Hepatocyte (in vitro differentiated cells): ENCODE results near the gene PTPN3. TPM values are rescaled to one million over a fixed set of nuclear protein-coding genes. Genes with fewer than 3 reads are reported as not detected.

Experiments used
- DNase-seq: peaks from one replicate; pipeline ENCODE4 v3.0.0-alpha.2; 2016; ENCODE audit warnings: low spot score
- H2AFZ ChIP-seq: fragments of 200-600 bp; sonication (generic); 2 replicates; pipeline ENCODE4 v1.6.0; 2016; ENCODE audit warnings: antibody characterized with exemption, mild to moderate bottlenecking
- H3K27ac ChIP-seq: fragments of 200-600 bp; sonication (generic); 2 replicates; pipeline ENCODE4 v1.5.1; 2016; ENCODE audit warnings: mild to moderate bottlenecking
- H3K27me3 ChIP-seq: fragments of 200-600 bp; sonication (generic); 2 replicates; pipeline ENCODE4 v1.6.1; 2016
- H3K36me3 ChIP-seq: fragments of 200-600 bp; sonication (generic); replicated peaks from 2 replicates; pipeline ENCODE4 v1.5.1; 2016; ENCODE audit warnings: low read depth; ENCODE audit not compliant: insufficient read depth
- H3K4me1 ChIP-seq: fragments of 200-600 bp; sonication (generic); 2 replicates; pipeline ENCODE4 v1.5.1; 2016; ENCODE audit warnings: mild to moderate bottlenecking, moderate library complexity; ENCODE audit not compliant: insufficient read depth
- H3K4me2 ChIP-seq: fragments of 200-600 bp; sonication (generic); 2 replicates; pipeline ENCODE4 v1.6.0; 2016
- H3K4me3 ChIP-seq: fragments of 200-600 bp; sonication (generic); 2 replicates; pipeline ENCODE4 v1.5.1; 2016; ENCODE audit warnings: mild to moderate bottlenecking
- H3K79me2 ChIP-seq: fragments of 200-600 bp; sonication (generic); 2 replicates; pipeline ENCODE4 v1.6.0; 2017; ENCODE audit warnings: mild to moderate bottlenecking
- H3K9me2 ChIP-seq: fragments of 200-600 bp; sonication (generic); replicated peaks from 2 replicates; pipeline ENCODE4 v1.6.0; 2017; ENCODE audit warnings: mild to moderate bottlenecking; ENCODE audit not compliant: insufficient read depth
- H3K9me3 ChIP-seq: fragments of 200-600 bp; sonication (generic); 2 replicates; pipeline ENCODE4 v1.5.1; 2016; ENCODE audit warnings: low read depth, mild to moderate bottlenecking
- H4K20me1 ChIP-seq: fragments of 200-600 bp; sonication (generic); 2 replicates; pipeline ENCODE4 v1.6.0; 2016; ENCODE audit warnings: mild to moderate bottlenecking; ENCODE audit not compliant: insufficient read depth, poor library complexity, severe bottlenecking
- EZH2 ChIP-seq: fragments of 200-600 bp; sonication (generic); IDR thresholded peaks from 2 replicates; pipeline ENCODE4 v1.6.1; 2016; ENCODE audit warnings: antibody characterized with exemption, mild to moderate bottlenecking, borderline replicate concordance
- EZH2phosphoT487 ChIP-seq: fragments of 200-600 bp; sonication (generic); IDR thresholded peaks from one replicate; pipeline ENCODE4 v1.6.1; 2018; ENCODE audit warnings: antibody characterized with exemption, mild to moderate bottlenecking, low read depth, moderate library complexity; ENCODE audit not compliant: unreplicated experiment, severe bottlenecking
- WGBS: methylation state at CpG from one replicate; pipeline ENCODE4 v1.1.6; 2016; ENCODE audit warnings: low lambda C conversion rate; ENCODE audit errors: missing lambda C conversion rate; 5-methylcytosine and 5-hydroxymethylcytosine counted together
- polyA plus RNA-seq: library from polyadenylated mRNA; unstranded; fragments of >200 nt; fragmentation: Nextera tagmentation; extraction: Ambion mirVana; gene quantifications from 2 replicates; pipeline ENCODE4 v1.2.1, GENCODE V29; 2016
- total RNA-seq: library from RNA; depleted of rRNA; stranded (reverse); fragments of >200 nt; gene quantifications from 2 replicates; pipeline ENCODE4 v1.2.3, GENCODE V29; 2014
- TF ChIP-seq, protein P1 (sequence below): fragments of 200-600 bp; sonication (generic); IDR thresholded peaks from 2 replicates; pipeline ENCODE4 v1.5.1; 2016; ENCODE audit warnings: antibody characterized with exemption, mild to moderate bottlenecking; ENCODE audit not compliant: poor library complexity

Gene PTPN3
- total and polyA plus RNA-seq, 2 experiments from 2014 or later: 4.4 to 12.1 TPM

GRCh38 chr9:109459423-109459822 is 38.7 kb downstream of the PTPN3 start:
- Histone ChIP-seq H3K27me3 (no peaks in the 10 kb centered on the region), H3K79me2 (no peaks in the 10 kb centered on the region), H3K36me3 (no peaks in the 10 kb centered on the region), H3K4me3 (no peak overlapping the region), H3K9me2 (no peaks in the 10 kb centered on the region), H2AFZ (no peak overlapping the region), H3K27ac (no peak overlapping the region), H4K20me1 (no peaks in the 10 kb centered on the region), H3K4me2 (no peak overlapping the region), H3K9me3 (no peaks in the 10 kb centered on the region), H3K4me1 (no peaks in the 10 kb centered on the region)
- WGBS: 88% methylated on average over 4 of the region's 4 CpGs
- no peak for TF ChIP-seq EZH2phosphoT487
- DNase-seq: no peak

DNA sequence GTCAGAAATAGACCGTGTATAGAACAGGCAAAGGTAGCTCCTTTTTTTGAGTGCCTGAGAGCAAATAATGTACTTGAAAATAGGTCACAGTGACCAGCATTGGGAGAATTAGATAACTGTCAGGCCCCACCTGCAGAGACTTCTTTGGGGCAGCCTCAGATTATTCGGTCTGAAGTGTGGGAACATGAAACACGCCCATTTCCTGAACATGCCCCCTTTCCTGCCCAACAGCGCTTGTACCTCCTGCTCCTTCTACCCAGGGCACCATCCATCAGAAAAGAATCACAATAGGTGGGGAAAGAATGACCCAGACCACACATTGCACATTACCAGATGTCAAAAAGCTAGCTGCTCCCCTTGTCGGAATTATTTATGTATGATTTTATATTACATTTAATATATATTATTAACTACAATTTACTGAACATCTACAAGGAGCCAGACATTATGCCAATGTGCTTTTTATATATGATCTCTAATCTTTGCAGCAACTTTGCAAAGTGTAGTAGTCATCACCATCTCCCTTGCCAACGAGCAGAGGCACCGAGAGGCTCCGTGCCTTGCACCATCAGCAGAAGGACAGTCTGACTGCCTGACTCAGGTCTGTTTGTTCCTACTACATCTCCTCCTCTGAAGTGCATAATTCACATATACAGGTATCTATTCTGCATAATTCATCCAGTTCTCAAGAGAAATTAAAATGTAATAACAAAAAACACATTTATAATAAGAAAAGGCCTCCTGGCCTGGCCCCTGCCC is 39.5 kb downstream of the PTPN3 start:
- H3K9me3 ChIP-seq: no peaks in the 10 kb centered on the region
- no peaks in the 10 kb centered on the region for H3K4me1 ChIP-seq
- no peak overlapping the region for H3K4me3 ChIP-seq
- TF ChIP-seq EZH2phosphoT487: no peak
- TF ChIP-seq, protein P1, sequence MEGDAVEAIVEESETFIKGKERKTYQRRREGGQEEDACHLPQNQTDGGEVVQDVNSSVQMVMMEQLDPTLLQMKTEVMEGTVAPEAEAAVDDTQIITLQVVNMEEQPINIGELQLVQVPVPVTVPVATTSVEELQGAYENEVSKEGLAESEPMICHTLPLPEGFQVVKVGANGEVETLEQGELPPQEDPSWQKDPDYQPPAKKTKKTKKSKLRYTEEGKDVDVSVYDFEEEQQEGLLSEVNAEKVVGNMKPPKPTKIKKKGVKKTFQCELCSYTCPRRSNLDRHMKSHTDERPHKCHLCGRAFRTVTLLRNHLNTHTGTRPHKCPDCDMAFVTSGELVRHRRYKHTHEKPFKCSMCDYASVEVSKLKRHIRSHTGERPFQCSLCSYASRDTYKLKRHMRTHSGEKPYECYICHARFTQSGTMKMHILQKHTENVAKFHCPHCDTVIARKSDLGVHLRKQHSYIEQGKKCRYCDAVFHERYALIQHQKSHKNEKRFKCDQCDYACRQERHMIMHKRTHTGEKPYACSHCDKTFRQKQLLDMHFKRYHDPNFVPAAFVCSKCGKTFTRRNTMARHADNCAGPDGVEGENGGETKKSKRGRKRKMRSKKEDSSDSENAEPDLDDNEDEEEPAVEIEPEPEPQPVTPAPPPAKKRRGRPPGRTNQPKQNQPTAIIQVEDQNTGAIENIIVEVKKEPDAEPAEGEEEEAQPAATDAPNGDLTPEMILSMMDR: no peak
- TF ChIP-seq EZH2: no peak
- H3K79me2 ChIP-seq: no peaks in the 10 kb centered on the region
- H3K27ac ChIP-seq: no peak overlapping the region
- WGBS: 90% methylated on average over 8 of the region's 8 CpGs
- H3K27me3 ChIP-seq: no peaks in the 10 kb centered on the region
- DNase-seq: no peak
- no peaks in the 10 kb centered on the region for H3K36me3 ChIP-seq
- no peak overlapping the region for H2AFZ ChIP-seq
- no peak overlapping the region for H3K4me2 ChIP-seq
- H4K20me1 ChIP-seq: no peaks in the 10 kb centered on the region
- H3K9me2 ChIP-seq: no peaks in the 10 kb centered on the region

GRCh38 chr9:109456811-109457210 is 41.3 kb downstream of the PTPN3 start:
- Histone ChIP-seq H3K79me2 (no peaks in the 10 kb centered on the region), H3K9me2 (no peaks in the 10 kb centered on the region), H4K20me1 (no peaks in the 10 kb centered on the region), H2AFZ (no peak overlapping the region), H3K36me3 (no peaks in the 10 kb centered on the region), H3K27ac (no peak overlapping the region), H3K4me3 (no peak overlapping the region), H3K27me3 (no peaks in the 10 kb centered on the region), H3K9me3 (no peaks in the 10 kb centered on the region), H3K4me1 (no peaks in the 10 kb centered on the region), H3K4me2 (no peak overlapping the region)
- 85% methylated on average over 7 of the region's 7 CpGs for WGBS
- no peak for DNase-seq
- no peak for TF ChIP-seq EZH2
- TF ChIP-seq, protein P1: no peak
- no peak for TF ChIP-seq EZH2phosphoT487

DNA sequence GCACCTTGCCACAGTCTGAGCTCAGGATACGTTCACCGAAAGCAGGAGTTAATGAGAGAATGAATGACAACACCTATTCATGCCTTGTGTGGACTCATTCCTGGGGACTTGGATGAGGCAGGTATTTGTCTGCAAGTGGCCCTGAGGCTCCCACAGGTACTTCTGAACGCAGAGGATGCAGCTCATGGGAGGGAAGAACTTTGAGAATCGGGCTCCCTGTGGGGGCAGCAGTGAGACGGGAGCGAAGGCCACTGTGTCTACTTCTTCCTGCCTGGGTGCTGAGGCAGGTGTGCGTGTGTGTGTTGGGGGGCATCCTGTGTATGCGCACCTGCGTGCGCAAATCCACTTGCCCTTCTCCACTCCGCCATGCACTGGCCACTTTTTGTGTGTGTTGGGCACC is 42.2 kb downstream of the PTPN3 start:
- Histone ChIP-seq H3K27ac (no peak overlapping the region), H3K9me3 (no peaks in the 10 kb centered on the region), H3K79me2 (no peaks in the 10 kb centered on the region), H3K4me2 (no peak overlapping the region), H4K20me1 (no peaks in the 10 kb centered on the region), H3K4me1 (no peaks in the 10 kb centered on the region), H3K9me2 (no peaks in the 10 kb centered on the region), H2AFZ (no peak overlapping the region), H3K36me3 (no peaks in the 10 kb centered on the region), H3K27me3 (no peaks in the 10 kb centered on the region), H3K4me3 (no peak overlapping the region)
- no peak for DNase-seq
- 75% methylated on average over 11 of the region's 11 CpGs for WGBS
- TF ChIP-seq, protein P1: no peak
- no peak for TF ChIP-seq EZH2phosphoT487
- no peak for TF ChIP-seq EZH2
